ENCODE results near the gene DEPDC1. TPM values are rescaled to one million over a fixed set of nuclear protein-coding genes. Genes with fewer than 3 reads are reported as not detected.

Gene DEPDC1
- total RNA-seq, 6 experiments from 2014 or later = 14.8 to 44.3 (median 36.7) TPM

GRCh38 chr1:68448365-68448764 lies 48.5 kb downstream of the DEPDC1 start:
- peaks cover 8% of the 10 kb centered on the region for H3K27me3 Mint-ChIP-seq (ENCODE audit: insufficient read depth)
- no peak for DNase-seq
- H3K9me3 Mint-ChIP-seq = no peaks in the 10 kb centered on the region
- TF ChIP-seq CTCF (IDR thresholded peaks at IDR 0.05) = peak; percentile 26; the same call in 1 of the 2 replicates
- H3K27ac Mint-ChIP-seq = no peak overlapping the region
- no peaks in the 10 kb centered on the region for H3K36me3 Mint-ChIP-seq (ENCODE audit: low read depth)
- peaks cover 12% of the 10 kb centered on the region for H3K4me1 Mint-ChIP-seq (ENCODE audit: low read depth)
- no peak overlapping the region for H3K4me3 Mint-ChIP-seq

- Mint-ChIP-seq H3K4me1 (ENCODE audit: low read depth) (peaks cover 10% of the 10 kb centered on the region), H3K9me3 (no peaks in the 10 kb centered on the region), H3K27ac (no peak overlapping the region), H3K36me3 (ENCODE audit: low read depth) (no peaks in the 10 kb centered on the region), H3K4me3 (no peak overlapping the region), H3K27me3 (ENCODE audit: insufficient read depth) (peaks cover 11% of the 10 kb centered on the region)
- TF ChIP-seq CTCF (IDR thresholded peaks at IDR 0.05) = no peak
- no peak for DNase-seq
These were observed 51.2 kb downstream of the DEPDC1 start for GRCh38 chr1:68445709-68446108.

- DNase-seq = peak; percentile 68
- Mint-ChIP-seq H3K4me3 (no peak overlapping the region), H3K36me3 (ENCODE audit: low read depth) (no peaks in the 10 kb centered on the region), H3K9me3 (no peaks in the 10 kb centered on the region), H3K27me3 (ENCODE audit: insufficient read depth) (peaks cover 4% of the 10 kb centered on the region), H3K27ac (no peak overlapping the region), H3K4me1 (ENCODE audit: low read depth) (peaks cover 10% of the 10 kb centered on the region)
- TF ChIP-seq CTCF (IDR thresholded peaks at IDR 0.05) = peak; percentile 83
These were observed 53.9 kb downstream of the DEPDC1 start for GRCh38 chr1:68442822-68443556.

- Mint-ChIP-seq H3K9me3 (no peaks in the 10 kb centered on the region), H3K27me3 (ENCODE audit: insufficient read depth) (peaks cover 4% of the 10 kb centered on the region), H3K4me3 (no peak overlapping the region), H3K36me3 (ENCODE audit: low read depth) (no peaks in the 10 kb centered on the region), H3K27ac (no peak overlapping the region), H3K4me1 (ENCODE audit: low read depth) (peaks cover 10% of the 10 kb centered on the region)
- TF ChIP-seq CTCF (IDR thresholded peaks at IDR 0.05) = no peak
- no peak for DNase-seq
These were observed 54.9 kb downstream of the DEPDC1 start for GRCh38 chr1:68442006-68442405.

GRCh38 chr1:68438310-68438709 lies 58.6 kb downstream of the DEPDC1 start:
- Mint-ChIP-seq H3K27ac (no peak overlapping the region), H3K4me3 (no peak overlapping the region), H3K27me3 (ENCODE audit: insufficient read depth) (peaks cover 4% of the 10 kb centered on the region), H3K4me1 (ENCODE audit: low read depth) (peaks cover 6% of the 10 kb centered on the region), H3K36me3 (ENCODE audit: low read depth) (no peaks in the 10 kb centered on the region), H3K9me3 (no peaks in the 10 kb centered on the region)
- no peak for TF ChIP-seq CTCF (IDR thresholded peaks at IDR 0.05)
- DNase-seq = no peak

Measured in HFFc6 (cell line).